Choroid plexus epithelial cell (primary cell): ENCODE measurements around the gene TAC4.

Experiments
- DNase-seq: peaks from one replicate; pipeline ENCODE4 v3.0.0-alpha.2; 2010; ENCODE audit warnings: low read depth
- H3K4me3 ChIP-seq: 2 replicates; pipeline ENCODE4 v1.5.1; 2011; ENCODE audit warnings: low read depth, mild to moderate bottlenecking, control low read depth, low read length, moderate library complexity
- CTCF ChIP-seq: conservative IDR thresholded peaks from 2 replicates; pipeline ENCODE4 v1.5.1; 2011; ENCODE audit warnings: low read depth, mild to moderate bottlenecking, control low read depth, inconsistent platforms, low read length, moderate library complexity

TAC4 gene

GRCh38 chr17:49848019-49848473 lies at the start of gene TAC4:
TAC4 (minus strand) TSS chr17:49848069; CDS start chr17:49848017, 52 bp downstream.
- no peak within 1 kb of the TSS for H3K4me3 ChIP-seq

GRCh38 chr17:49896860-49897259 lies 49.0 kb upstream of the TAC4 start:
- no peak for TF ChIP-seq CTCF
- H3K4me3 ChIP-seq: no peak overlapping the region
- DNase-seq: no peak

More at GRCh38 chr17:49848019-49848473, at the start of gene TAC4:
- DNase-seq: no peak
- TF ChIP-seq CTCF: no peak

GRCh38 chr17:49896222-49896621 lies 48.4 kb upstream of the TAC4 start:
- TF ChIP-seq CTCF: no peak
- DNase-seq: no peak
- H3K4me3 ChIP-seq: no peak overlapping the region

GRCh38 chr17:49895812-49896211 lies 47.9 kb upstream of the TAC4 start:
- no peak overlapping the region for H3K4me3 ChIP-seq
- TF ChIP-seq CTCF: no peak
- DNase-seq: no peak

GRCh38 chr17:49894761-49895160 lies 46.9 kb upstream of the TAC4 start:
- no peak for TF ChIP-seq CTCF
- no peak for DNase-seq
- H3K4me3 ChIP-seq: no peak overlapping the region

- H3K4me3 ChIP-seq: no peak overlapping the region
- no peak for DNase-seq
- TF ChIP-seq CTCF: no peak
These were observed 44.0 kb upstream of the TAC4 start for GRCh38 chr17:49891694-49892389.

- DNase-seq: no peak
- TF ChIP-seq CTCF: no peak
- H3K4me3 ChIP-seq: no peak overlapping the region
These were observed 43.4 kb upstream of the TAC4 start for GRCh38 chr17:49891271-49891670.
